ENCODE measurements around the gene DOCK4.

DNA sequence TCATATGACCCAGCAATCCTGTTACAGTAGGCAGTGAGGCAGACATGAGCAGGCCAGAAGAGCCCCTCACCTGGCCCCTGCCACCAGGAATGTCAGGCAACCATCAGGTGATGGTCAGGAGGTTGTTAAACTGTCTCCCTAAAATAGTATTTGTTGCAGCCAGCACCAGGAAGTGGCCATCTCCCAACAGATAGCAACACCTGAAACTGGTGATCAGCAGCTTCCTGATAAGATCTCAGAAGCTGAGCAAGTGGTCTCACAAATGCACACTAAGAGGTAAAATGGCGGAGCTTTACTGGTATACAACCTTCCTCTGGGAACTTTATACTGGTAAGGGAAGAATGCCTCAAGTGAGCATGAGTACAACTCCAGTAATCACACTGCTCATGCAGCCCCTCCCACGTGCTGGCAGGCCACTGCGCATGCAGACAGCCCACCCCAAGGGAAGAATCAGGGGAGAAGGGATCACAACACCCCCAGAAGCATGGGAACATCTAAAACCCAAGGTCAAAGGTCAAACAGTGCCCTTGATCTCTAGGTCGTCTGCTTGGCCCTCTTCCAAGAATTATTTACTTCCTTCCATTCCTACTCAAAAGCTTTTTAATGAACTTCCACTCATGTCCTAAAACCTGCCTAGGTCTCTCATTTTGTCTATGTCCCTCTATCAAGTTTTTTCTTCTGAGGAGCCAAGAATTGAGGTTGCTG lies 133.5 kb downstream of the DOCK4 start:
- TF ChIP-seq POLR2AphosphoS5 (IDR thresholded peaks at IDR 0.05; ENCODE audit: low read depth) (no peak), GABPA (IDR thresholded peaks at IDR 0.05; ENCODE audit: low read depth) (no peak), SPI1 (IDR thresholded peaks at IDR 0.05; ENCODE audit: borderline replicate concordance, low read depth) (no peak)
- TF ChIP-seq, protein P1, sequence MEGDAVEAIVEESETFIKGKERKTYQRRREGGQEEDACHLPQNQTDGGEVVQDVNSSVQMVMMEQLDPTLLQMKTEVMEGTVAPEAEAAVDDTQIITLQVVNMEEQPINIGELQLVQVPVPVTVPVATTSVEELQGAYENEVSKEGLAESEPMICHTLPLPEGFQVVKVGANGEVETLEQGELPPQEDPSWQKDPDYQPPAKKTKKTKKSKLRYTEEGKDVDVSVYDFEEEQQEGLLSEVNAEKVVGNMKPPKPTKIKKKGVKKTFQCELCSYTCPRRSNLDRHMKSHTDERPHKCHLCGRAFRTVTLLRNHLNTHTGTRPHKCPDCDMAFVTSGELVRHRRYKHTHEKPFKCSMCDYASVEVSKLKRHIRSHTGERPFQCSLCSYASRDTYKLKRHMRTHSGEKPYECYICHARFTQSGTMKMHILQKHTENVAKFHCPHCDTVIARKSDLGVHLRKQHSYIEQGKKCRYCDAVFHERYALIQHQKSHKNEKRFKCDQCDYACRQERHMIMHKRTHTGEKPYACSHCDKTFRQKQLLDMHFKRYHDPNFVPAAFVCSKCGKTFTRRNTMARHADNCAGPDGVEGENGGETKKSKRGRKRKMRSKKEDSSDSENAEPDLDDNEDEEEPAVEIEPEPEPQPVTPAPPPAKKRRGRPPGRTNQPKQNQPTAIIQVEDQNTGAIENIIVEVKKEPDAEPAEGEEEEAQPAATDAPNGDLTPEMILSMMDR (IDR thresholded peaks at IDR 0.05; ENCODE audit: insufficient read depth, low read length), result no peak
- TF ChIP-seq, protein P2, sequence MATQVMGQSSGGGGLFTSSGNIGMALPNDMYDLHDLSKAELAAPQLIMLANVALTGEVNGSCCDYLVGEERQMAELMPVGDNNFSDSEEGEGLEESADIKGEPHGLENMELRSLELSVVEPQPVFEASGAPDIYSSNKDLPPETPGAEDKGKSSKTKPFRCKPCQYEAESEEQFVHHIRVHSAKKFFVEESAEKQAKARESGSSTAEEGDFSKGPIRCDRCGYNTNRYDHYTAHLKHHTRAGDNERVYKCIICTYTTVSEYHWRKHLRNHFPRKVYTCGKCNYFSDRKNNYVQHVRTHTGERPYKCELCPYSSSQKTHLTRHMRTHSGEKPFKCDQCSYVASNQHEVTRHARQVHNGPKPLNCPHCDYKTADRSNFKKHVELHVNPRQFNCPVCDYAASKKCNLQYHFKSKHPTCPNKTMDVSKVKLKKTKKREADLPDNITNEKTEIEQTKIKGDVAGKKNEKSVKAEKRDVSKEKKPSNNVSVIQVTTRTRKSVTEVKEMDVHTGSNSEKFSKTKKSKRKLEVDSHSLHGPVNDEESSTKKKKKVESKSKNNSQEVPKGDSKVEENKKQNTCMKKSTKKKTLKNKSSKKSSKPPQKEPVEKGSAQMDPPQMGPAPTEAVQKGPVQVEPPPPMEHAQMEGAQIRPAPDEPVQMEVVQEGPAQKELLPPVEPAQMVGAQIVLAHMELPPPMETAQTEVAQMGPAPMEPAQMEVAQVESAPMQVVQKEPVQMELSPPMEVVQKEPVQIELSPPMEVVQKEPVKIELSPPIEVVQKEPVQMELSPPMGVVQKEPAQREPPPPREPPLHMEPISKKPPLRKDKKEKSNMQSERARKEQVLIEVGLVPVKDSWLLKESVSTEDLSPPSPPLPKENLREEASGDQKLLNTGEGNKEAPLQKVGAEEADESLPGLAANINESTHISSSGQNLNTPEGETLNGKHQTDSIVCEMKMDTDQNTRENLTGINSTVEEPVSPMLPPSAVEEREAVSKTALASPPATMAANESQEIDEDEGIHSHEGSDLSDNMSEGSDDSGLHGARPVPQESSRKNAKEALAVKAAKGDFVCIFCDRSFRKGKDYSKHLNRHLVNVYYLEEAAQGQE (IDR thresholded peaks at IDR 0.05; ENCODE audit: insufficient replicate concordance, low read depth), result no peak
